Stimulated activated CD8-positive, alpha-beta memory T cell treated with anti-CD3 and anti-CD28 coated beads, Interleukin-2, amount 100 ng/mL, for 48 hours (primary cell): ENCODE data around the gene CRYBB1.
A peak's percentile ranks its signal among the peaks of the same experiment; 100 is the strongest.

ENCODE experiments used
- DNase-seq, 2 donors: peaks; one replicate each; pipeline ENCODE4 v3.0.0-alpha.2; 2020; ENCODE audit warnings: low read depth in 2 of 2

CRYBB1 gene

GRCh38 chr22:26617271-26618199, at the start of gene CRYBB1:
Gene CRYBB1 (minus strand): TSS chr22:26618027. CDS start chr22:26616319, 1,708 bp downstream.
- DNase-seq, result no peak

GRCh38 chr22:26667140-26667539, 49.3 kb upstream of the CRYBB1 start:
- DNase-seq, result no peak

GRCh38 chr22:26665813-26666231, 48.0 kb upstream of the CRYBB1 start:
- DNase-seq, result no peak

GRCh38 chr22:26663374-26663923, 45.6 kb upstream of the CRYBB1 start:
- DNase-seq, result no peak

GRCh38 chr22:26662160-26662559, 44.3 kb upstream of the CRYBB1 start:
- DNase-seq, result no peak

GRCh38 chr22:26660961-26661578, 43.2 kb upstream of the CRYBB1 start:
- no peak for DNase-seq

GRCh38 chr22:26660356-26660755, 42.5 kb upstream of the CRYBB1 start:
- no peak for DNase-seq

- DNase-seq, result peak; percentile 66 to 81
These were observed 41.0 kb upstream of the CRYBB1 start for GRCh38 chr22:26658671-26659478.

GRCh38 chr22:26658161-26658560, 40.3 kb upstream of the CRYBB1 start:
- DNase-seq, result no peak

GRCh38 chr22:26656891-26657851, 39.3 kb upstream of the CRYBB1 start, which contains the start of gene MIAT:
Gene MIAT (plus strand): TSS chr22:26657588.
- peak; percentile 49 to 55 for DNase-seq

GRCh38 chr22:26651815-26652214, 34.0 kb upstream of the CRYBB1 start:
- DNase-seq, result no peak

GRCh38 chr22:26650722-26651421, 33.0 kb upstream of the CRYBB1 start:
- no peak for DNase-seq

- DNase-seq, result no peak
These were observed 30.9 kb upstream of the CRYBB1 start for GRCh38 chr22:26648528-26649388.

GRCh38 chr22:26648011-26648497, 30.2 kb upstream of the CRYBB1 start:
- no peak for DNase-seq

GRCh38 chr22:26646158-26646557, 28.3 kb upstream of the CRYBB1 start:
- no peak for DNase-seq

- no peak for DNase-seq
These were observed 25.7 kb upstream of the CRYBB1 start for GRCh38 chr22:26643418-26644100.

GRCh38 chr22:26642465-26643417, 24.9 kb upstream of the CRYBB1 start:
- peak; percentile 75 to 83 for DNase-seq
